ENCODE results near the gene UIMC1. TPM values are rescaled to one million over a fixed set of nuclear protein-coding genes. Genes with fewer than 3 reads are reported as not detected.

UIMC1 gene
- total RNA-seq, 4 donors from 2014 or later, result 30.0 to 34.3 (median 32.4) TPM

GRCh38 chr5:177024559-177024958 lies 18.0 kb upstream of the UIMC1 start:
- TF ChIP-seq CTCF (IDR thresholded peaks at IDR 0.05), result no peak
- TF ChIP-seq POLR2A (IDR thresholded peaks at IDR 0.05), result no peak
- WGBS, 2 donors, result 96 to 100% methylated on average over 1 of the region's 1 CpG
- Histone ChIP-seq H3K36me3 (no peaks in the 10 kb centered on the region), H3K4me3 (replicated peaks in 1 of 3) (no peak overlapping the region), H3K27ac (no peak overlapping the region), H3K9me3 (no peaks in the 10 kb centered on the region), H3K27me3 (no peaks in the 10 kb centered on the region), H3K4me1 (peaks cover 15 to 17% of the 10 kb centered on the region in 2 donors)
- DNase-seq, result no peak
- intact Hi-C loops (cut with DNase I), result no loop called here

GRCh38 chr5:177023303-177023664 lies 16.7 kb upstream of the UIMC1 start:
- peak overlapping the region; percentile 79 to 85 (median 83) for H3K27ac ChIP-seq
- H3K36me3 ChIP-seq, result no peaks in the 10 kb centered on the region
- peaks cover 15 to 17% of the 10 kb centered on the region in 2 donors for H3K4me1 ChIP-seq
- H3K4me3 ChIP-seq (replicated peaks in 1 of 3), result peak overlapping the region in 2 of 3 donors; percentile 77
- TF ChIP-seq CTCF (IDR thresholded peaks at IDR 0.05) (no peak), POLR2A (IDR thresholded peaks at IDR 0.05) (no peak)
- peak in 1 of 2 donors; percentile 16 for DNase-seq
- H3K9me3 ChIP-seq, result no peaks in the 10 kb centered on the region
- H3K27me3 ChIP-seq, result no peaks in the 10 kb centered on the region
- intact Hi-C loops (cut with DNase I), result no loop called here
- 13 to 19% methylated on average over 6 of the region's 6 CpGs for WGBS, 2 donors

- Histone ChIP-seq H3K4me3 (replicated peaks in 1 of 3) (peak within 1 kb of the TSS; percentile 77 to 83 (median 77)), H3K36me3 (no peaks in the 10 kb centered on the region), H3K27me3 (no peaks in the 10 kb centered on the region), H3K4me1 (peaks cover 15 to 17% of the 10 kb centered on the region in 2 donors), H3K9me3 (no peaks in the 10 kb centered on the region), H3K27ac (peak within 1 kb of the TSS; percentile 79 to 85 (median 83))
- TF ChIP-seq POLR2A (IDR thresholded peaks at IDR 0.05), result peak in 1 of 2 donors; percentile 74
- peak; percentile 28 to 69 (median 46) for TF ChIP-seq CTCF (IDR thresholded peaks at IDR 0.05)
- intact Hi-C loops (cut with DNase I), result no loop called here
- peak; percentile 91 for DNase-seq
- 1 to 2% methylated on average over 18 to 39 of the region's 77 CpGs for WGBS, 2 donors
Measured at GRCh38 chr5:177022386-177023302, 16.1 kb upstream of the UIMC1 start, which contains the start of gene ZNF346. TSS of gene ZNF346 (plus strand) at chr5:177022696. CDS start at chr5:177022739, 43 bp downstream.

GRCh38 chr5:177020033-177020432 lies 13.5 kb upstream of the UIMC1 start:
- no peaks in the 10 kb centered on the region for H3K9me3 ChIP-seq
- H3K36me3 ChIP-seq, result no peaks in the 10 kb centered on the region
- H3K27me3 ChIP-seq, result no peaks in the 10 kb centered on the region
- no peak overlapping the region for H3K27ac ChIP-seq
- no peak overlapping the region for H3K4me3 ChIP-seq (replicated peaks in 1 of 3)
- WGBS, 2 donors, result 93 to 97% methylated on average over 2 of the region's 2 CpGs
- TF ChIP-seq CTCF (IDR thresholded peaks at IDR 0.05) (no peak), POLR2A (IDR thresholded peaks at IDR 0.05) (no peak)
- DNase-seq, result no peak
- peaks cover 13 to 15% of the 10 kb centered on the region in 2 donors for H3K4me1 ChIP-seq
- intact Hi-C loops (cut with DNase I), result no loop called here

GRCh38 chr5:177018341-177018740 lies 11.8 kb upstream of the UIMC1 start:
- Histone ChIP-seq H3K4me1 (peaks cover 5 to 6% of the 10 kb centered on the region in 2 donors), H3K36me3 (no peaks in the 10 kb centered on the region), H3K9me3 (no peaks in the 10 kb centered on the region), H3K27ac (no peak overlapping the region), H3K4me3 (replicated peaks in 1 of 3) (no peak overlapping the region), H3K27me3 (no peaks in the 10 kb centered on the region)
- no peak for TF ChIP-seq CTCF (IDR thresholded peaks at IDR 0.05)
- TF ChIP-seq POLR2A (IDR thresholded peaks at IDR 0.05), result no peak
- no peak for DNase-seq
- intact Hi-C loops (cut with DNase I), result no loop called here
- WGBS, 2 donors, result 83 to 85% methylated on average over 2 of the region's 2 CpGs

Measured in thyroid gland (tissue), 4 donors.